ENCODE data around the gene ADAM33.

DNA sequence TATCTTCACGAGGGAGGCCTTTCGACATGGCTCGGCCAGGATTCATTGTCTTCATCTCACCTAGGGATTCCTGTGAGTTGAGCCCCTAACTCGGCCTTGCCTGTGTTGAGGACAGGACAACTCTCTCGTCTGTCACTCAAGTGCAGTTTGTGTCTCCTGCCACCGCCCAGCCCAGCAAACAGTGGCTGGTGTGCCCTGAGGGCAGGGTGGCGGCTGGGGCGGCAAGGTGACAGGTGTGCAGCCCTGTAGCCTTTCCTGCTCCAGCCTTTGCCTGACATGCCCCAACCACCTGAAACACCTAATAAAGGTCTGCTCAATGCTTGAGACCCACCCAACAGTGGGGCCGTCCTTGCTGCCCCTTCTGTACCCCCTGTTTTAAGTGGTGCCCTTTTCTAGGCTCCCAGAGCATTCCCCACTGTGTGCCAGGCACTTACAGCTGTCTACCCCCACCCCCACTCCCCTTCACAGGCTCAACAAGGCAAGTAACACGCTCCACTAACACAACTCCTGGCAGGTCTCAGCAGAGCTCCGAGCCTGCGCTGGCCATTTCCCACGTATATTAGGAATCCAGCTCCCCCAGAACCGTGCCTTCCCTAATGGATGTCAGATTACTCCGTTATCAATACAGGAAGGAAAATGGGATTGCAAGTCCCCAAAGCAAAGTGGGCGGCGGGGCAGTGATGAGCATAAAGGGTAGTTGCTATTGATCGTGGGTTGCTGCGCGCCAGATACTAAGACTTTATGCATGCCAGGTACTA, 36.3 kb downstream of the ADAM33 start:
- TF ChIP-seq, protein P1, sequence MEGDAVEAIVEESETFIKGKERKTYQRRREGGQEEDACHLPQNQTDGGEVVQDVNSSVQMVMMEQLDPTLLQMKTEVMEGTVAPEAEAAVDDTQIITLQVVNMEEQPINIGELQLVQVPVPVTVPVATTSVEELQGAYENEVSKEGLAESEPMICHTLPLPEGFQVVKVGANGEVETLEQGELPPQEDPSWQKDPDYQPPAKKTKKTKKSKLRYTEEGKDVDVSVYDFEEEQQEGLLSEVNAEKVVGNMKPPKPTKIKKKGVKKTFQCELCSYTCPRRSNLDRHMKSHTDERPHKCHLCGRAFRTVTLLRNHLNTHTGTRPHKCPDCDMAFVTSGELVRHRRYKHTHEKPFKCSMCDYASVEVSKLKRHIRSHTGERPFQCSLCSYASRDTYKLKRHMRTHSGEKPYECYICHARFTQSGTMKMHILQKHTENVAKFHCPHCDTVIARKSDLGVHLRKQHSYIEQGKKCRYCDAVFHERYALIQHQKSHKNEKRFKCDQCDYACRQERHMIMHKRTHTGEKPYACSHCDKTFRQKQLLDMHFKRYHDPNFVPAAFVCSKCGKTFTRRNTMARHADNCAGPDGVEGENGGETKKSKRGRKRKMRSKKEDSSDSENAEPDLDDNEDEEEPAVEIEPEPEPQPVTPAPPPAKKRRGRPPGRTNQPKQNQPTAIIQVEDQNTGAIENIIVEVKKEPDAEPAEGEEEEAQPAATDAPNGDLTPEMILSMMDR (IDR thresholded peaks at IDR 0.05): no peak
- no peak for TF ChIP-seq POLR2A (IDR thresholded peaks at IDR 0.05)

Measured in Peyer's patch (tissue), 4 donors.